SW480 (cell line): ENCODE measurements around the gene LRRC56.
"Not testable (repeated sequence)": the region's sequence is repeated elsewhere in the genome, so short reads cannot be mapped to it uniquely, and the experiment has no call there.

Experiments
- DNase-seq: peaks from one replicate; pipeline ENCODE4 v3.0.0-alpha.2; 2016; ENCODE audit warnings: low spot score

Gene LRRC56

GRCh38 chr11:559712-560304 is 22.5 kb downstream of the LRRC56 start:
- DNase-seq: peak; percentile 73

- peak; percentile 86 for DNase-seq
Measured at GRCh38 chr11:560305-561147, 23.2 kb downstream of the LRRC56 start, which contains the start of the genes LMNTD2 and RASSF7. LMNTD2 (minus strand) TSS chr11:560738; CDS start chr11:560716, 22 bp downstream. RASSF7 (plus strand) TSS chr11:560970; CDS start chr11:561769, 799 bp downstream.

DNA sequence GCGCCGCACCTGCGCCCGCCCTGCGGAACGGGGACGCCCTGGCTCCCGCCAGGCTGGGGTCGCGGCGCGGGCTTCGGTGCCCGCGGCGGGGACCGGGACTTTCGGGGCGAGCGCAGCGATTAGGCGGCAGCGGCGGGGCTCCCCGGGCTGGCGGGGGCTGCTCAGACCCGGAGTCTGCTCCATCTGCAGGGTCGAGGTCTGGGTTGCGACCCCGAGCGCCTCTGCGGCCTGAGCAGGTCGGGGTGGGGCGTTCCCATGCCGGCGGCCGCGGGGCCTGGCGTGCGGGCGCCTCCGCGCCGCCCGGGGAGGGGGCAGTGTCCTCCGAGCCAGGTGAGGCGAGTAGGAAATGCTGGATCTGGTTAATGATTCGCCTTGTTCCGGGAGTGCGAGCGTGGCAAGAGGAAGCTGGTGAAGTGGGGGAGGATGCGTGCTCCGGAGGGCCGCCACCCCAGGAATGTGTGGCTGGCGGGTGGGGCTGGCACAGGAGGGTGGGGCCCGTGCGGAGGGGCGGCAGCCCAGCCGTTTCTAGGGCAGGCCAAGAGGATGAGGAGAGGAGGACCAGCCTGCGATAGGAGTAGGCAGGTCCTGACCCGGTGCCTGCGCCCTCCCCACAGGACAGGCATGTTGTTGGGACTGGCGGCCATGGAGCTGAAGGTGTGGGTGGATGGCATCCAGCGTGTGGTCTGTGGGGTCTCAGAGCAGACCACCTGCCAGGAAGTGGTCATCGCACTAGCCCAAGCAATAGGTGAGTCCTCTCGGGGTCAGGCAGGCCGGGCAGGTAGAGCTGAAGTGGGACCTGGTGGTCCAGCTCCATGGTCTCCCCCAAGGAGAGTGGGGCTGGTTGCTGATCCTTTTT is 24.0 kb downstream of the LRRC56 start:
- peak; percentile 91 for DNase-seq

DNA sequence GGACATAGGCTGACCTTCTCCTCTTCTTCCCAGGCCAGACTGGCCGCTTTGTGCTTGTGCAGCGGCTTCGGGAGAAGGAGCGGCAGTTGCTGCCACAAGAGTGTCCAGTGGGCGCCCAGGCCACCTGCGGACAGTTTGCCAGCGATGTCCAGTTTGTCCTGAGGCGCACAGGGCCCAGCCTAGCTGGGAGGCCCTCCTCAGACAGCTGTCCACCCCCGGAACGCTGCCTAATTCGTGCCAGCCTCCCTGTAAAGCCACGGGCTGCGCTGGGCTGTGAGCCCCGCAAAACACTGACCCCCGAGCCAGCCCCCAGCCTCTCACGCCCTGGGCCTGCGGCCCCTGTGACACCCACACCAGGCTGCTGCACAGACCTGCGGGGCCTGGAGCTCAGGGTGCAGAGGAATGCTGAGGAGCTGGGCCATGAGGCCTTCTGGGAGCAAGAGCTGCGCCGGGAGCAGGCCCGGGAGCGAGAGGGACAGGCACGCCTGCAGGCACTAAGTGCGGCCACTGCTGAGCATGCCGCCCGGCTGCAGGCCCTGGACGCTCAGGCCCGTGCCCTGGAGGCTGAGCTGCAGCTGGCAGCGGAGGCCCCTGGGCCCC is 24.8 kb downstream of the LRRC56 start:
- no peak for DNase-seq

GRCh38 chr11:563066-563811 is 25.9 kb downstream of the LRRC56 start:
- DNase-seq: no peak

GRCh38 chr11:563812-564578 is 26.7 kb downstream of the LRRC56 start:
- no peak for DNase-seq

DNA sequence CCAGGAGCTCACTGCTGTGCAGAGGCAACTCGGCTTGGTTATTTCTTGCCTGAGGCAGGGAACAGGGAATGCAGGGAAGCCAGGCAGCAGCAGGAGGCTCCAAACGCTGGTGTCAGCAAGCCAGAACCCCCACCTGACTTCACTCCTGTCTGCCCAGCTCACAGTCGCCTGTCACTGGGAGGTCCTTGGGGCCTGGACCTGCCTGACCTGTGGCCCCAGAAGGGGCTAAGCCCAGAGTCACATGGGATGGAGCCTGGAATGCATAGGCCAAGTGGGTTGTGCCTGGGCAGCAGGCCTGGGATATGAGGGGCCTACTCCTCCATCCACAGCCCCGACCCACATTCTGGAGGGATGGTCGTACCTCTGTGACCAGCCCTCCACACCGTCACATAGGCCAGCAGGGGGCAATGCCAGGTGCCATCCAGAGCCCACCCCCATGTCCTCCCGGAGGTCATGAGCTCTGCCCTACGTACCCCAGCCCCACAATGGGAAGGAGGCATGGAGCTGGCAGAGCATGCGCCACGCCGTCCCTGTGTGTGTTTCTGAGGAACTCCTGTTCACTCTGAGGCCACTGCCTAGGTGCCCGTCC is 28.7 kb downstream of the LRRC56 start:
- DNase-seq: no peak

GRCh38 chr11:567011-567628 is 29.8 kb downstream of the LRRC56 start:
- DNase-seq: no peak

DNA sequence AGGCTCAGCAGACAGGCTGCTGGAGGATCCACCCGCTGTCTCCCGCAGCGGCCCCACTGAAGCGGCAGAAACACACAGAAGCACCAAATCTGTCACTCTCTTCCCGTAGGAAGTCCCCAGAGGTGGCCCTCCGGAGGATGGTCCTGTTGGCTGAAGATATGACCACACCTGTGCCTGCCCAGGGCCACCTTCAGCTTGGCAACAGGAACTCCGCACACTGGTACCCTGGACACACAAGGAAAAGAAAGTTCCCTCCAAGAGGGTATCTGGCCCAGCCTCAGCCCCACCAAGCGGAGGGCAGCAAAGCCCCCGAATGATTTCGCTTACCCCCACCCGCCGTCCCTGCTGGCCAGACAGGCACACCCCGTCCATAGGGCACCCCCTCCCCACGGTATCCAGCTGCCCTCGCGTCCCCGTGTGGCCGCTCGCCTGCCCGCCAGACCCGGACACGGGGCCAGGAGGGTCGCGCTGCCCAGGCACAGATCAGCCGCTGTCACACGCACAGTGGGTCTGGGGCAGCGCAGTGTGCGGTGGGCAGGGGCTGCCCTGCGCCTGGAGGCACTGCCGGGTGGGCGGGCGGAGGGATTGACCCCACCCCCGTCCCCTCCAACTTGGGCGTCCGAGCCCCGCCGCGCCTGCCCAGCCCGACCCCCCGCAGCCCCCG is 30.4 kb downstream of the LRRC56 start:
- no peak for DNase-seq

- DNase-seq: peak; percentile 89
Measured at GRCh38 chr11:568306-569157, 31.2 kb downstream of the LRRC56 start.

- DNase-seq: no peak
Measured at GRCh38 chr11:569158-569885, 32.0 kb downstream of the LRRC56 start.

- DNase-seq: no peak
Measured at GRCh38 chr11:571802-572185, 34.5 kb downstream of the LRRC56 start.

- DNase-seq: no peak
Measured at GRCh38 chr11:573146-573759, 35.9 kb downstream of the LRRC56 start.

DNA sequence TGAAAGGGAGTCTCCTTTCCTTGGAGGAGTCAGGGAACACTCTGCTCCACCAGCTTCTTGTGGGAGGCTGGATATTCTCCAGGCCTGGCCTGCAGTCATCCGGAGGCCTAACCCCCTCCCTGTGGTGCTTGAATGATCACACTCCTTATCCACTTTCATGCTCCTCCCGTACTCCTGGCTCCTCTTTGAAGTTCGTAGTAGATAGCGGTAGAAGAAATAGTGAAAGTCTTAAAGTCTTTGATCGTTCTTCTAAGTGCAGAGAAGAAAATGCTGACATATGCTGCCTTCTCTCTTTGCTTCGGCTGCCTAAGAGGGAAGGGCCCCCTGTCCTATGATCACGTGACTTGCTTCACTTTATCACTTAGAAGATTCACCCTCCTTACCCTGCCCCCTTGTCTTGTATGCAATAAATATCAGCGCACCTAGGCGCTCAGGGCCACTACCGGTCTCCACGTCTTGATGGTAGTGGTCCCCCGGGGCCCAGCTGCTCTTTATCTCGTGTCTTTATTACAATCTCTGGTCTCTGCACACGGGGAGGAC is 36.8 kb downstream of the LRRC56 start:
- not testable (repeated sequence) for DNase-seq

DNA sequence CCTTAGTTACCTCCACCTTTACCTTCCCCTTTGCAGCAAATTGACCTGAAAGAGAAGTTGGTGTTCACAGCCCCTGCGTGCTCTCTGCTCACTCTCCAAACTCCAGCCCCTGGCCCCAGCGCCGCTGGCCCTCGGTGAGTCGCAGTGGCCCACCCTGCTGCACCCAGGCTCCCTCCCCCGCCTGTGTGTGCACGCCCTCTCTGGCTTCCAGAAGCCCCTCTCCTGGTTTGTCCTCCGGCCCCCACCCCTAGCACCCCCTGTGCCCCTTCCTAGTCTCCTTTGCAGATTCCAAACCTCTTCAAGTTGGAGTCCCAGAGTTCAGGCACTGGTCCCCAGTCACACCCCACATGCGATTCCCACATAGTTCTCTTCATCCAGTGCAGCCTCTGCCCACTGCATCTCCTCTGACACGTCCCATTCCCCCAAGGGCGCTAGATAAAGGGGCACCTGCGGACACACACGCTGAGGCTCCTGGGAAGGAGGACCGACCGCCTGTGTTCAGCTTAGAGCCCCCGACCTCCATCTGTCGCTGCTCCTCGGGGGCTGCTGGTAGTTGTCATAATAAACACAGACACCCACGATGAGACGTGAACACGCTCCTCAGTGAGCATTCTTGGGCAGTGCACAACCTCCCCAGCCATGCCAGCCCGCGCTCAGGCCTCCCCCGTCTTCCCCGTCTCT is 37.4 kb downstream of the LRRC56 start:
- no peak for DNase-seq

DNA sequence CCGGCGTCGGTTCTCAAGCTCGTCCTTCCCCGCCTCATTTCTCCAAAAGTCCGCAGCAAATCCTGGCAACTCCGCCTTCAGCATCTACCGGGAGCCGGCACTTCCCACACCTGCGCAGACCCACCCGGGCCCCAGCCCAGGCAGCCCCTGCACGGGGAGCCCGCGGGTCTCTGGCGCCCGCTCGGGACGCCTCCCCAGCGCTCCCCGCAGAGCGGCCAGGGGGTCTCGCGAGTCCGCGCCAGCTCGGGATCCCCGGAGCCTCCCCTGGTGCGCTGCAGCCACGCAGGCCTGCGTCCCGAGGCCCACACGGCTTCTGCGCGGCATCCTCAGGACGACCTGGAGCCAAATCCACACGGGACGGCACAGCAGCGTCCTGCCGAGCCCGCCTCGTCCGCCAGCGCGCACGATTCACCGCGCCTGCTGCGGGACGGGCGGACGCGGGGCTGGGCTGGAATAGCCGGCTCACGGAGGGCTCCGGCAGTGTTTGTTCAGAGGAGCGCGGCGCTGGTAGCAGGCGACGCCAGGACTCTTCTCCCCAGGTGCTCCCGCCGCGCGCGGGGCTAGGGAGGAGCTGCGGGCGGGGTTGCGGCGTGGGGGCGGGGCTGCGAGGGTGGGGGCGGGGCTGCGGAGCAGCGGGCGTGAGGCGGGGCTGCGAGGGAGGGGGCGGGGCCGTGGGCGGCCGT is 38.1 kb downstream of the LRRC56 start:
- peak; percentile 66 for DNase-seq
